Stimulated activated CD4-positive, alpha-beta T cell treated with anti-CD3 and anti-CD28 coated beads, Interleukin-12 subunit alpha, Interleukin-12 subunit beta, amount 100 ng/mL, for 4 hours (primary cell): ENCODE results near the gene DTNBP1.

Source experiments
- DNase-seq: peaks from one replicate; pipeline ENCODE4 v3.0.0-alpha.2; 2020

DTNBP1 gene

GRCh38 chr6:15512721-15513120 lies 150.1 kb downstream of the DTNBP1 start:
- DNase-seq, result no peak

GRCh38 chr6:15512126-15512525 lies 150.7 kb downstream of the DTNBP1 start:
- no peak for DNase-seq

GRCh38 chr6:15511248-15512125 lies 151.3 kb downstream of the DTNBP1 start:
- no peak for DNase-seq

GRCh38 chr6:15510536-15511247 lies 152.1 kb downstream of the DTNBP1 start:
- DNase-seq, result no peak

- DNase-seq, result no peak
Observed at GRCh38 chr6:15510121-15510520, 152.7 kb downstream of the DTNBP1 start.

- DNase-seq, result no peak
Observed at GRCh38 chr6:15509335-15509933, 153.4 kb downstream of the DTNBP1 start.

- no peak for DNase-seq
Observed at GRCh38 chr6:15508931-15509330, 153.9 kb downstream of the DTNBP1 start.

- DNase-seq, result no peak
Observed at GRCh38 chr6:15508441-15508871, 154.4 kb downstream of the DTNBP1 start.

- DNase-seq, result no peak
Observed at GRCh38 chr6:15507746-15508145, 155.1 kb downstream of the DTNBP1 start.

- DNase-seq, result no peak
Observed at GRCh38 chr6:15507221-15507620, 155.6 kb downstream of the DTNBP1 start.

GRCh38 chr6:15506066-15506465 lies 156.8 kb downstream of the DTNBP1 start:
- no peak for DNase-seq

- DNase-seq, result no peak
Observed at GRCh38 chr6:15505463-15505918, 157.3 kb downstream of the DTNBP1 start.

- no peak for DNase-seq
Observed at GRCh38 chr6:15504581-15505350, 158.1 kb downstream of the DTNBP1 start.

- DNase-seq, result no peak
Observed at GRCh38 chr6:15504040-15504495, 158.8 kb downstream of the DTNBP1 start.

GRCh38 chr6:15503346-15503680 lies 159.5 kb downstream of the DTNBP1 start:
- DNase-seq, result no peak

GRCh38 chr6:15502446-15503345 lies 160.1 kb downstream of the DTNBP1 start:
- no peak for DNase-seq

GRCh38 chr6:15501826-15502445 lies 160.9 kb downstream of the DTNBP1 start:
- DNase-seq, result no peak

- no peak for DNase-seq
Observed at GRCh38 chr6:15500901-15501825, 161.7 kb downstream of the DTNBP1 start.

- no peak for DNase-seq
Observed at GRCh38 chr6:15500078-15500740, 162.6 kb downstream of the DTNBP1 start.

GRCh38 chr6:15499591-15499990 lies 163.2 kb downstream of the DTNBP1 start:
- DNase-seq, result no peak
